ENCODE data around the gene KDM4F.

GRCh38 chr11:95045812-95046211 is 3.4 kb upstream of the KDM4F start:
- TF ChIP-seq ATF3 (IDR thresholded peaks at IDR 0.05): no peak
- TF ChIP-seq CTCF (IDR thresholded peaks at IDR 0.05; ENCODE audit: low read depth, low read length, missing input control): no peak
